ENCODE measurements around the gene TMCO4. TPM values are rescaled to one million over a fixed set of nuclear protein-coding genes. Genes with fewer than 3 reads are reported as not detected.
A peak's percentile ranks its signal among the peaks of the same experiment; 100 is the strongest.

The TMCO4 gene
- total and polyA plus RNA-seq, 8 donors, result 12.6 to 25.1 (median 17.3) TPM

DNA sequence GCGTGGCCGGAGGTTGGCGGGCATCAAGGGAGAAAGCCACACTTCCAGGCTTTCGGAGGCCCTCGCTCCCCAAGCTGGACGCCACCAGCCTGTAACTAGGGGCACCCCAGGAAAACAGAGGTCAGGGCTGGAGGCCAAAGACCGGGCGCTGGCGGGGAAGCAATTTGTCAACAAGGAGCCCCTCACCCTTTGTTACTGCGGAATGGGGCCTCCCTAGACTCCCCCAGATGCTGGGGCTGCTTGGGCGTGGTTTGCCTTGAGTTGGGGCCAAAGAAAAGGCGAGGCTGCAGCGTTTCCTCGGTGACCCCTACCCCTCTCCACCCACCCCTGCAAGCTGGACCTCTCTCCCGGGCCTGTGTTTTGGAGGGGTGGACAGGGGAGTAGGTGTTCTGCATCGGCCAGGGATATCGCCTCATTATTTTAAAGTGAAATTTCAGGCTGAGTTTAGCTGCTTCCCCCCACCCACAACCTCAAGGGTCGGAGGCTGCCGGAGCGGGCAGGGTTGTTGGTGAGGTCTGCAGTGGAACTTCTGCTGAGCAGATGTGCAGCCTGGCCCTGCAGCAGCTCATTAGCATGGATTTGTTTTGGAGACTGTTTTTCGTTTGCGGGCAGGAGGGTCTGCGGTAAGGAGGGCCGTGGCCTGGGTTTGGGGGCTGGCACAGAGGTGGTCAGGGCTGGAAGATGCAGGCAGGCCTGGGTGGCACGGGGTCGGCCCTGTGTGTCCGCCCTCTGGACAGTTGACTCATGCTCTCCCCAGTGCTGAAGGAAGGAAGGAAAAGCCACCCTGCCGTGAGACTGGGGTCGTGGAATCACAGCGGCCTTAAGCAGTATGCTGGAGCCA lies 154.1 kb downstream of the TMCO4 start:
- FAIRE-seq (no peak), ATAC-seq (no peak), DNase-seq (peak in 1 of 6 donors; percentile 68)
- 69 to 70% methylated on average over 29 to 30 of the region's 30 CpGs for WGBS, 2 donors
- no peaks in the 10 kb centered on the region for H3K9me3 ChIP-seq
- H3K27me3 ChIP-seq, result no peaks in the 10 kb centered on the region
- intact Hi-C loops (cut with DNase I), result loop anchor here in 1 of 3 donors (5.0 kb wide), 1 partner anchor 258 kb away; no protein-coding TSS in a partner anchor
- TF ChIP-seq CTCF (IDR thresholded peaks at IDR 0.05), result no peak
- peak overlapping the region in 3 of 4 donors; percentile 43 to 59 (median 47) for H3K4me3 ChIP-seq
- no peaks in the 10 kb centered on the region for H3K4me1 ChIP-seq
- H3K36me3 ChIP-seq, result no peaks in the 10 kb centered on the region
- peak overlapping the region in 2 of 4 donors; percentile 13 to 47 for H3K27ac ChIP-seq

GRCh38 chr1:19644681-19645410 lies 154.9 kb downstream of the TMCO4 start:
- H3K27ac ChIP-seq, result peak overlapping the region; percentile 13 to 48 (median 42)
- no peaks in the 10 kb centered on the region for H3K36me3 ChIP-seq
- H3K4me3 ChIP-seq, result peak overlapping the region in 3 of 4 donors; percentile 43 to 59 (median 47)
- intact Hi-C loops (cut with DNase I), result loop anchor here in 1 of 3 donors (5.0 kb wide), 1 partner anchor 258 kb away; no protein-coding TSS in a partner anchor
- ATAC-seq (peak in 3 of 4 donors; percentile 12 to 36 (median 32)), FAIRE-seq (no peak), DNase-seq (peak in 2 of 6 donors; percentile 68 to 70)
- no peaks in the 10 kb centered on the region for H3K4me1 ChIP-seq
- H3K9me3 ChIP-seq, result no peaks in the 10 kb centered on the region
- WGBS, 2 donors, result 11 to 12% methylated on average over 59 to 71 of the region's 71 CpGs
- TF ChIP-seq CTCF (IDR thresholded peaks at IDR 0.05), result no peak
- no peaks in the 10 kb centered on the region for H3K27me3 ChIP-seq

DNA sequence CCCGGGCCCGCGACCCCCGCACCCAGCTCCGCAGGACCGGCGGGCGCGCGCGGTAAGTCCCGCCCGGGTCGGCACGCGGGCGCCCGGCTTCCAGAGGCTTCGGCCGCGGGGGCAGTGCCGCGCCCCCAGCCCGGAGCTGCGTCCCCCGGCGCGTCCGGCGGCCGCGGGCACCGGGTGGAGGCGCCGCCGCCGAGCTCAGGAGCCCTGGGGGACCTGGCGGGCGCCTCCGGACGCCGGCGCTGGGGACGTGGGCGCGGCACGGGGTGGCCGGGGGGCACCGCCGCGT lies 155.4 kb downstream of the TMCO4 start:
- Histone ChIP-seq H3K27me3 (no peaks in the 10 kb centered on the region), H3K4me3 (peak overlapping the region in 3 of 4 donors; percentile 43 to 59 (median 47)), H3K4me1 (no peaks in the 10 kb centered on the region), H3K9me3 (no peaks in the 10 kb centered on the region), H3K27ac (peak overlapping the region in 3 of 4 donors; percentile 38 to 48 (median 47)), H3K36me3 (no peaks in the 10 kb centered on the region)
- 0 to 1% methylated on average over 10 to 51 of the region's 51 CpGs for WGBS, 2 donors
- TF ChIP-seq CTCF (IDR thresholded peaks at IDR 0.05), result no peak
- DNase-seq (no peak), FAIRE-seq (no peak), ATAC-seq (peak in 3 of 4 donors; percentile 5 to 36 (median 5))
- intact Hi-C loops (cut with DNase I), result no loop called here

DNA sequence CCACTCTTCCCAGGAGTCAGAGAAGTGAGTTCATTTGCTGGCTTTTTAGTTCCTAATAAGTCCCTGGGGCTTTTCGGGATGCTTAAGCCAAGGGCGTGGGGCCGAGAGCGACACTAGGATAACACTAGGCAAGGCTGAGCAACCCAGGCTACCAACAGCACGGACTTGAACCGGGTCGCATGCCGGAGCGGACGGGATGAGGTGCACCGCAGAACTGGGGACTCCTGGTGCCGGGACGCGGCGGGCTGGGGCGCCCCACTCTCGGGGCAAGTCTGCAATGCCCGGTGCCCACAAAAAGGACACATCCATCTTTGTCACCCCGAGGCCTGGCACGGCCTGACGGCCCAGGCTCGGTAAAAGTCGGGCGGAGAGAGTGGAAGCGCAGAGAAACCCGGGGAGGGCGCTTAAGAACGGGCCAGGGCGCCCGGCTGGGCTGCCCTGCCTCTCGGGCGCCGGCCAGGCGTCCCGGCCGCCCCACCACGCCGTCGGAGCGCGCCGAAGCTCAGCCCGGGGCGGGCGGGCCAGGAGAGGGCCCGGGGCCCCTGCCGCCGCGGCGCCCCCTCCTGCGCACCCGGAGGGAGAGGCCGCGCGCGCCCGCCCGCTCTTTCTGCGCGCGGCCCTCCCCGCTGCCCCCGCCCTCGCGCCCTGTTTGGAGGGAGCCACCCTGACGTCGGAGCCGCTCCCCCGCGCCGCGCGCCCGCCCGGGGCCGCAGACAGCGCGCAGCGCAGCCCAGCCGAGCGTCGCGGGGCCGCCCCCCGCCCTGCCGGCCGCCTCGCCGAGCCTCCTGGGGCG lies 155.9 kb downstream of the TMCO4 start, which contains the start of gene NBL1:
NBL1 (plus strand) TSS at position 710 of the 793 bp plus-strand sequence. CDS start 10,720 bp downstream, outside the sequence.
- Histone ChIP-seq H3K9me3 (no peaks in the 10 kb centered on the region), H3K36me3 (no peaks in the 10 kb centered on the region), H3K4me1 (no peaks in the 10 kb centered on the region), H3K27me3 (no peaks in the 10 kb centered on the region), H3K27ac (peak within 1 kb of the TSS; percentile 13 to 48 (median 42)), H3K4me3 (peak within 1 kb of the TSS in 3 of 4 donors; percentile 43 to 59 (median 47))
- intact Hi-C loops (cut with DNase I), result no loop called here
- no peak for TF ChIP-seq CTCF (IDR thresholded peaks at IDR 0.05)
- DNase-seq (peak in 5 of 6 donors; percentile 33 to 74 (median 56)), ATAC-seq (peak; percentile 60 to 74 (median 70)), FAIRE-seq (no peak)
- 2 to 6% methylated on average over 41 to 90 of the region's 90 CpGs for WGBS, 2 donors
